GM21526 (cell line): ENCODE measurements around the gene ALAD.
A peak's percentile ranks its signal among the peaks of the same experiment; 100 is the strongest.

ENCODE experiments used
- ATAC-seq: cut with Tn5 transposase; IDR thresholded peaks from one replicate; pipeline ENCODE4 v1.9.1; 2021; ENCODE audit warnings: moderate library complexity; ENCODE audit not compliant: unreplicated experiment, low FRiP score

The ALAD gene

GRCh38 chr9:113350107-113350661 is 50.9 kb downstream of the ALAD start:
- ATAC-seq = no peak

DNA sequence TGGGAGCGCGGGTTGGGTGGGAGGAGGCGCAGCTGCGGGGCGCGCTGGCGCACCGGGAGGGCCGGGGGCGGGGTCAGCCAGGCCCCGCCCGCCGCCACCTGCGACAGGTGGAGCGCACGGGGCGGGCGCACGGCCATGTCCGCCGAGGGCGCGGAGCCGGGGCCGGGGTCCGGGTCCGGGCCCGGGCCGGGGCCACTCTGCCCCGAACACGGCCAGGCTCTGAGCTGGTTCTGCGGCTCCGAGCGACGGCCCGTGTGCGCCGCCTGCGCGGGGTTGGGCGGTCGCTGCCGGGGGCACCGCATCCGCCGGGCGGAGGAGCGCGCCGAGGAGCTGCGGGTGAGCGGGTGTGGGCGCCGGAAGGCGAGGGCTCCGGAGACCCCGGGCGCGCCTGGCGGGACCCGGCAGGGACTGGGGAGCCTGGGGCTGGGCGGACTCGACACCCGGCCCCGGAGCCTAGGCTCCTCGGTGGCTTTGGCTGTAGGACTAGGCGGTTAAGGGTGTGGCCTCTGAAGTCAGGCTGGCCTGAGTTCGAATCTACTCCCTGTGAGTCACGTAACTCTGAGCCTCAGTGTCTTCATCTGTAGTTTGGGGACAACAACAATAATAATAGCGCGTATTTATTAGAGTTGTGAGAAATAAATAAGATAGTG is 51.5 kb downstream of the ALAD start, which contains the start of gene BSPRY:
Gene BSPRY (plus strand): TSS at position 97 of the 650 bp plus-strand sequence. CDS start 39 bp downstream, at position 136.
- ATAC-seq = peak; percentile 45

DNA sequence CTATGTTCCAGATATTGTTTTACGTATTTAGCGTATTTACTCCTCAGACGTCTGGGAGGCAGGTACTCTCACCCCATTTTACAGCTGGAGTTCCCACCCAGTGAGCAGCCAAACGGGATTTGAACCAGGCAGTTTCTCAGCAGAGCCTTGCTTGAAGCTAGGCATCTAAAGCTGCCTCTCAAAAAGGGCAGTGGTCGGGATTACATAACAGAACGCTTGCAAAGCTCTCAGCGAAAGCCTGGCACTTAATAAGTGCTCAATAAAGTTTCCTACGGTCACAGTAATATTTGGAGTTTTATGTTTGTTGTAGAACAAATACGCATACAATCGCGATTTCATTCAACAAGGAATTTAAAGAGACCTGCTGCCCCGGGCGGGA is 52.0 kb downstream of the ALAD start:
- no peak for ATAC-seq

DNA sequence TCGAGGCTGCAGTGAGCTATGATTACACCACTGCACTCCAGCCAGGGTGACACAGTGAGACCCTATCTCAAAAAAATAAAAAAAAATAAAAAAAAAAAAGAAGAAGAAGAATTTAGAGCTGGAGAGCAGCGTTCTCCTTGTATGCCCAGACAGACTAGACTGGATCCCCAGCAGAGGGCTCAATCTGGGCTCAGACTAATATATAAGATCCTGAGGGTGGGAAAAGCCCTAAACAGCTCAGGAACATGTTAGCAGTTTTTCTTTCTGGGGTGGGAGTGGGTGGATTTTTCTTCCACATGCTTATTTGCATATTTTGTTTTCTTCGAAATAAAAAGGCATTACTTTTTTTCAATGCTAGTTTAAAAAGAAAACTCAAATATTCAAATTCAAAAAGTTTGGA is 52.6 kb downstream of the ALAD start:
- ATAC-seq = no peak

DNA sequence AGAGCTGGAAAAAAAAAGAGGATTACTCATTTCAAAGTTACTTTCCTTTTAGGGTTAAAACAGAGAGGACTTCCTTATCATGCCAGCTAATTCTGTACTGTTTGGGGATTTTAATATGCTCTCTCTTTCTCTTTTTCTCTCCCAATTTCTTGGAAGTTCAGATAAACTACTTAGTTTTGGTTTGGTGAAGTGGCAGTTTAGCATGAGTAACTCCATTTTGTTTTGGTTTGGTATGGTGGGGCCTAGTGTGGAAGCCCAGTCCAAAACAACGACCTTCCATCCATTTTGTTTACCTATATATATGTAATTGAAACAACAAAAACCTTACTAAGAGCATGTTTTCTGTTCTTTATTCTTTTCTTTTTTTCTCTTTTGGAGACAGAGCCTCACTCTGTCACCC is 55.4 kb downstream of the ALAD start:
- ATAC-seq = no peak

- ATAC-seq = no peak
Observed at GRCh38 chr9:113345190-113345589, 55.9 kb downstream of the ALAD start.

DNA sequence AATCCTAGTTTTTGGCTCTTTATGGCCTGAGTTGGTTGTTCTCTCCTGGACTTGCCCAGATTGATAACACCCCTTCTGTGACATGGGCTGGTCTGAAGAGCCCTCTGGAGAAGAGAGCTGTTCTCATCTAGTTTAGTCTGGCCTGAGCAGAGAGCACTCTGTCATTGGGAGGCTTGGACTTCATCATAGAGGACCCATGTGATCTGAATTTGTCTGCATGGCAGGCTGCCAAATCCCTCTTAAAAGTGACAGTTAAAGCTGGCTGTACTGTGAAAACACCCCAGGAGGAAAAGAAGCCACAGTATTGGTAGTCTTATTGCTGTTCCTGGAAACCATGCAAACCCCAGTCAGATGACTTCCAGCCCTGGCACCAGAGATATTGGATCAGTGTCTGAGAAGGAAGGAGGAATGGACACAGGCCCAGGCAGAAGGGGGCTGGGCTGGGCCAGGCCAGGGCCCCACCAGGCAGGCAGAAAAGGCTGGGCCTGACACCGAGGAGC is 57.3 kb downstream of the ALAD start:
- ATAC-seq = no peak

- ATAC-seq = no peak
Observed at GRCh38 chr9:113341712-113342410, 59.2 kb downstream of the ALAD start.

- ATAC-seq = peak; percentile 96
Observed at GRCh38 chr9:113340011-113340699, 60.9 kb downstream of the ALAD start, which contains the start of gene WDR31. Gene WDR31 (minus strand): TSS chr9:113340275. CDS start chr9:113332022, 8,253 bp downstream.

- ATAC-seq = no peak
Observed at GRCh38 chr9:113337714-113338113, 63.4 kb downstream of the ALAD start.
